H9 (cell line): Measurements from ENCODE around the gene EIF4E1B. TPM values are rescaled to one million over a fixed set of nuclear protein-coding genes. Genes with fewer than 3 reads are reported as not detected.

ENCODE experiments used
- DNase-seq: peaks from one replicate; pipeline ENCODE4 v3.0.0-alpha.2; 2017
- H2AFZ ChIP-seq: one replicate; pipeline ENCODE4 v1.6.1; 2013; ENCODE audit warnings: mild to moderate bottlenecking, low read length, control low read depth, moderate library complexity
- H2AK5ac ChIP-seq: 2 replicates; pipeline ENCODE4 v1.6.1; 2013; ENCODE audit warnings: low read length, control low read depth, mixed read lengths; ENCODE audit not compliant: insufficient read length
- H2BK120ac ChIP-seq: one replicate; pipeline ENCODE4 v1.6.1; 2013; ENCODE audit warnings: low read depth, mild to moderate bottlenecking, low read length, control low read depth, inconsistent platforms; ENCODE audit not compliant: poor library complexity, severe bottlenecking
- H2BK12ac ChIP-seq: 2 replicates; pipeline ENCODE4 v1.6.1; 2013; ENCODE audit warnings: low read length, control low read depth, mixed read lengths, low read depth; ENCODE audit not compliant: insufficient read length
- H2BK15ac ChIP-seq: 2 replicates; pipeline ENCODE4 v1.6.1; 2013; ENCODE audit warnings: low read depth, low read length, control low read depth
- H2BK20ac ChIP-seq: one replicate; pipeline ENCODE4 v1.6.1; 2013; ENCODE audit warnings: low read depth, mild to moderate bottlenecking, low read length, control low read depth, inconsistent platforms; ENCODE audit not compliant: poor library complexity, severe bottlenecking
- H2BK5ac ChIP-seq: 2 replicates; pipeline ENCODE4 v1.6.1; 2013; ENCODE audit warnings: low read length, control low read depth, mixed read lengths; ENCODE audit not compliant: insufficient read length
- H3K14ac ChIP-seq: 2 replicates; pipeline ENCODE4 v1.6.1; 2013; ENCODE audit warnings: low read length, control low read depth; ENCODE audit not compliant: insufficient read depth
- H3K18ac ChIP-seq: 2 replicates; pipeline ENCODE4 v1.6.1; 2013; ENCODE audit warnings: low read depth, mild to moderate bottlenecking, mixed read lengths, low read length, control low read depth; ENCODE audit not compliant: insufficient read length
- H3K23ac ChIP-seq: 2 replicates; pipeline ENCODE4 v1.6.1; 2013; ENCODE audit warnings: low read length, control low read depth, mixed read lengths, low read depth; ENCODE audit not compliant: insufficient read length
- H3K23me2 ChIP-seq: 2 replicates; pipeline ENCODE4 v1.6.1; 2013; ENCODE audit warnings: low read depth, mild to moderate bottlenecking, mixed read lengths, low read length, control low read depth; ENCODE audit not compliant: insufficient read length, poor library complexity, severe bottlenecking
- H3K27ac ChIP-seq: 2 replicates; pipeline ENCODE4 v1.5.1; 2013; ENCODE audit warnings: low read length, control low read depth, mixed read lengths, low read depth; ENCODE audit not compliant: insufficient read length
- H3K27me3 ChIP-seq: 2 replicates; pipeline ENCODE4 v1.6.1; 2013; ENCODE audit warnings: low read length, control low read depth, inconsistent platforms; ENCODE audit not compliant: insufficient read depth
- H3K4ac ChIP-seq: 2 replicates; pipeline ENCODE4 v1.6.1; 2013; ENCODE audit warnings: low read depth, mild to moderate bottlenecking, control low read depth, inconsistent platforms, low read length, moderate library complexity
- H3K4me1 ChIP-seq: 2 replicates; pipeline ENCODE4 v1.6.1; 2013; ENCODE audit warnings: low read length, control low read depth, inconsistent platforms; ENCODE audit not compliant: insufficient read depth
- H3K4me2 ChIP-seq: 2 replicates; pipeline ENCODE4 v1.6.1; 2013; ENCODE audit warnings: low read length, control low read depth, mixed read lengths; ENCODE audit not compliant: insufficient read length, insufficient read depth
- H3K56ac ChIP-seq: 2 replicates; pipeline ENCODE4 v1.6.1; 2013; ENCODE audit warnings: low read depth, mild to moderate bottlenecking, mixed read lengths, low read length, control low read depth; ENCODE audit not compliant: insufficient read length
- H3K79me1 ChIP-seq: 2 replicates; pipeline ENCODE4 v1.6.1; 2013; ENCODE audit warnings: low read depth, mild to moderate bottlenecking, moderate library complexity, low read length, control low read depth, inconsistent platforms; ENCODE audit not compliant: insufficient read depth, poor library complexity, severe bottlenecking
- H3K79me2 ChIP-seq: 2 replicates; pipeline ENCODE4 v1.6.1; 2013; ENCODE audit warnings: low read length, control low read depth, inconsistent platforms; ENCODE audit not compliant: insufficient read depth
- H3K9ac ChIP-seq: 2 replicates; pipeline ENCODE4 v1.6.1; 2013; ENCODE audit warnings: low read length, control low read depth, mixed read lengths; ENCODE audit not compliant: insufficient read length; ENCODE audit errors: extremely low read depth
- H3K9me3 ChIP-seq: one replicate; pipeline ENCODE4 v1.6.1; 2013; ENCODE audit warnings: low read depth, low read length, inconsistent platforms; ENCODE audit not compliant: control insufficient read depth
- H3T11ph ChIP-seq: one replicate; pipeline ENCODE4 v1.6.1; 2013; ENCODE audit warnings: mild to moderate bottlenecking, low read length, control low read depth, inconsistent platforms
- H4K20me1 ChIP-seq: one replicate; pipeline ENCODE4 v1.6.1; 2013; ENCODE audit not compliant: control insufficient read depth, insufficient read length, insufficient read depth
- H4K5ac ChIP-seq: 2 replicates; pipeline ENCODE4 v1.6.1; 2013; ENCODE audit warnings: low read depth, mild to moderate bottlenecking, mixed read lengths, low read length, control low read depth; ENCODE audit not compliant: insufficient read length
- H4K8ac ChIP-seq: replicated peaks from 2 replicates; pipeline ENCODE4 v1.6.1; 2013; ENCODE audit warnings: low read length, control low read depth, mixed read lengths, low read depth; ENCODE audit not compliant: insufficient read length
- H4K91ac ChIP-seq: 2 replicates; pipeline ENCODE4 v1.6.1; 2013; ENCODE audit warnings: low read depth, mild to moderate bottlenecking, moderate library complexity, mixed read lengths, low read length, control low read depth; ENCODE audit not compliant: insufficient read length
- H3K27ac Mint-ChIP-seq, 3 experiments: 2 replicates in 2 of 3; 3 replicates in 1 of 3; pipeline ENCODE4 v1.8.0; 2020 to 2021; ENCODE audit warnings: mixed read lengths in 3 of 3, mild to moderate bottlenecking in 1 of 3, moderate library complexity in 1 of 3
- H3K27me3 Mint-ChIP-seq: 2 replicates; pipeline ENCODE4 v1.8.0; 2021; ENCODE audit warnings: low read depth, mild to moderate bottlenecking, moderate library complexity, mixed read lengths
- H3K36me3 Mint-ChIP-seq, 3 experiments: 2 replicates in 2 of 3; 3 replicates in 1 of 3; pipeline ENCODE4 v1.8.0; 2020 to 2021; ENCODE audit warnings: low read depth in 3 of 3, mixed read lengths in 3 of 3; ENCODE audit not compliant: insufficient read depth in 1 of 3
- H3K4me1 Mint-ChIP-seq, 2 experiments: 2 replicates each; pipeline ENCODE4 v1.8.0; 2020; ENCODE audit warnings: mixed read lengths in 2 of 2
- H3K4me3 Mint-ChIP-seq, 2 experiments: 2 replicates in 1 of 2; 3 replicates in 1 of 2; pipeline ENCODE4 v1.8.0; 2020 to 2021; ENCODE audit warnings: mild to moderate bottlenecking in 2 of 2, mixed read lengths in 2 of 2, moderate library complexity in 1 of 2
- H3K9me3 Mint-ChIP-seq, 2 experiments: 2 replicates in 1 of 2; 3 replicates in 1 of 2; pipeline ENCODE4 v1.8.0; 2020; ENCODE audit warnings: mild to moderate bottlenecking in 2 of 2, mixed read lengths in 2 of 2, moderate library complexity in 1 of 2
- WGBS: extraction: QIAGEN DNeasy Blood & Tissue Kit; methylation state at CpG from one replicate; pipeline ENCODE4 v1.1.7; 2013; ENCODE audit warnings: missing lambda C conversion rate, low lambda C conversion rate, mixed read lengths; ENCODE audit not compliant: insufficient read length; ENCODE audit errors: extremely low coverage; 5-methylcytosine and 5-hydroxymethylcytosine counted together
- total RNA-seq: library from RNA; stranded (reverse); gene quantifications from 2 replicates; pipeline ENCODE4 v1.2.1, GENCODE V29; 2021
- TF ChIP-seq, protein P1 (sequence below): fragments of 200-600 bp; sonication (generic); conservative IDR thresholded peaks from 3 replicates; pipeline ENCODE4 v1.8.0; 2021; ENCODE audit warnings: antibody characterized with exemption, mild to moderate bottlenecking

EIF4E1B gene
- total RNA-seq, 1 experiment from 2014 or later = 1.3 TPM

DNA sequence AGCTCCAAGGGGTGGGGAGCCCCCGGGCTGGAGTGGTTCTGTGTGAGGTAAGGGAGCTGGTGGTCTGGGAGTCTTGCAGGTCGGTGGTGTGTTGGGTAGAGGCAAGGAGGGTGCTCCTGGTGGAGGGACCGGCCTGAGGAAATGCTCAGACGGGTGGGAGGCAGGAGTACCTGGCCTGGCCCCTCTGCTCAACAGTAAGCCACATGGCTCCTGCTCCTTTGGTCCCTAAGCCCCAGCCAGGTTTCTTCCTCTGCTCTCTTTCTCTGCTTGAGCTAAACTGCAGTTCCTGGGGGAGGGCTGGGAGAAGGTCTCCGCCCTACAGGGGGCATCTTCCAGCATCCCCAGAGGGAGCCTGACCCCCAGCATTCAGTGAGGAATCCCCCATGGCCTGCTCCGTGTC lies 34.0 kb downstream of the EIF4E1B start:
- TF ChIP-seq, protein P1, sequence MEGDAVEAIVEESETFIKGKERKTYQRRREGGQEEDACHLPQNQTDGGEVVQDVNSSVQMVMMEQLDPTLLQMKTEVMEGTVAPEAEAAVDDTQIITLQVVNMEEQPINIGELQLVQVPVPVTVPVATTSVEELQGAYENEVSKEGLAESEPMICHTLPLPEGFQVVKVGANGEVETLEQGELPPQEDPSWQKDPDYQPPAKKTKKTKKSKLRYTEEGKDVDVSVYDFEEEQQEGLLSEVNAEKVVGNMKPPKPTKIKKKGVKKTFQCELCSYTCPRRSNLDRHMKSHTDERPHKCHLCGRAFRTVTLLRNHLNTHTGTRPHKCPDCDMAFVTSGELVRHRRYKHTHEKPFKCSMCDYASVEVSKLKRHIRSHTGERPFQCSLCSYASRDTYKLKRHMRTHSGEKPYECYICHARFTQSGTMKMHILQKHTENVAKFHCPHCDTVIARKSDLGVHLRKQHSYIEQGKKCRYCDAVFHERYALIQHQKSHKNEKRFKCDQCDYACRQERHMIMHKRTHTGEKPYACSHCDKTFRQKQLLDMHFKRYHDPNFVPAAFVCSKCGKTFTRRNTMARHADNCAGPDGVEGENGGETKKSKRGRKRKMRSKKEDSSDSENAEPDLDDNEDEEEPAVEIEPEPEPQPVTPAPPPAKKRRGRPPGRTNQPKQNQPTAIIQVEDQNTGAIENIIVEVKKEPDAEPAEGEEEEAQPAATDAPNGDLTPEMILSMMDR = no peak
- no peak overlapping the region for H4K5ac ChIP-seq
- H3K27me3 ChIP-seq = no peaks in the 10 kb centered on the region
- Mint-ChIP-seq H3K27me3 (peaks cover 5% of the 10 kb centered on the region), H3K4me1 (peaks cover 9 to 27% of the 10 kb centered on the region in 2 experiments), H3K9me3 (peaks cover 5 to 6% of the 10 kb centered on the region in 2 experiments; a peak in 3 of 5 replicates), H3K36me3 (peaks cover 0 to 1% (median 0%) of the 10 kb centered on the region in 3 experiments; a peak in 3 of 7 replicates), H3K4me3 (no peak overlapping the region), H3K27ac (no peak overlapping the region)
- no peak overlapping the region for H3K56ac ChIP-seq
- no peak overlapping the region for H2AK5ac ChIP-seq
- H2BK5ac ChIP-seq = no peak overlapping the region
- H2AFZ ChIP-seq = no peak overlapping the region
- H4K8ac ChIP-seq = no peak overlapping the region
- no peak overlapping the region for H3K14ac ChIP-seq
- no peak overlapping the region for H2BK20ac ChIP-seq
- no peaks in the 10 kb centered on the region for H3K79me2 ChIP-seq
- H3K4me1 ChIP-seq = no peaks in the 10 kb centered on the region; the same call in 1 of the 2 replicates
- no peak overlapping the region for H2BK12ac ChIP-seq
- H3K4ac ChIP-seq = no peak overlapping the region
- no peak overlapping the region for H4K91ac ChIP-seq
- no peak overlapping the region for H3K23ac ChIP-seq
- H2BK120ac ChIP-seq = no peak overlapping the region
- DNase-seq = no peak
- H3K4me2 ChIP-seq = no peak overlapping the region
- no peak overlapping the region for H2BK15ac ChIP-seq
- H3K23me2 ChIP-seq = no peaks in the 10 kb centered on the region
- no peak overlapping the region for H3K18ac ChIP-seq
- H3K9me3 ChIP-seq = no peaks in the 10 kb centered on the region
- H3K79me1 ChIP-seq = no peaks in the 10 kb centered on the region
- H4K20me1 ChIP-seq = no peaks in the 10 kb centered on the region
- no peak overlapping the region for H3K9ac ChIP-seq
- no peak overlapping the region for H3T11ph ChIP-seq
- H3K27ac ChIP-seq = no peak overlapping the region
- WGBS = no CpG with 5 or more reads among the region's 6 CpGs
